Mesenteric fat pad (tissue), 1 donor: ENCODE data around the gene CDC42BPG. TPM values are rescaled to one million over a fixed set of nuclear protein-coding genes. Genes with fewer than 3 reads are reported as not detected.

ENCODE experiments used
- DNase-seq: peaks from one replicate; pipeline ENCODE4 v3.0.0-alpha.2; 2020; ENCODE audit warnings: low spot score
- total RNA-seq: library from RNA; stranded (reverse); fragmentation: NEBNext Ultra II Directional; extraction: Animal tissue kit (Norgen Biotek cat#: 25700); gene quantifications from one replicate; pipeline ENCODE4 v1.2.1, GENCODE V29; 2021
- donor health status: DM: yes; HTN: yes; CAD: no.

Gene CDC42BPG
- total RNA-seq, 1 donor from 2014 or later, result 0.55 TPM

- DNase-seq, result no peak
Observed at GRCh38 chr11:64864473-64865285, 20.2 kb upstream of the CDC42BPG start.

- no peak for DNase-seq
Observed at GRCh38 chr11:64864135-64864472, 19.7 kb upstream of the CDC42BPG start.

GRCh38 chr11:64863391-64864060 lies 19.1 kb upstream of the CDC42BPG start:
- DNase-seq, result no peak

- no peak for DNase-seq
Observed at GRCh38 chr11:64862987-64863390, 18.5 kb upstream of the CDC42BPG start.

GRCh38 chr11:64861227-64861975 lies 16.9 kb upstream of the CDC42BPG start:
- no peak for DNase-seq

GRCh38 chr11:64859542-64860414 lies 15.3 kb upstream of the CDC42BPG start:
- no peak for DNase-seq

GRCh38 chr11:64858467-64859263 lies 14.2 kb upstream of the CDC42BPG start:
- no peak for DNase-seq

DNA sequence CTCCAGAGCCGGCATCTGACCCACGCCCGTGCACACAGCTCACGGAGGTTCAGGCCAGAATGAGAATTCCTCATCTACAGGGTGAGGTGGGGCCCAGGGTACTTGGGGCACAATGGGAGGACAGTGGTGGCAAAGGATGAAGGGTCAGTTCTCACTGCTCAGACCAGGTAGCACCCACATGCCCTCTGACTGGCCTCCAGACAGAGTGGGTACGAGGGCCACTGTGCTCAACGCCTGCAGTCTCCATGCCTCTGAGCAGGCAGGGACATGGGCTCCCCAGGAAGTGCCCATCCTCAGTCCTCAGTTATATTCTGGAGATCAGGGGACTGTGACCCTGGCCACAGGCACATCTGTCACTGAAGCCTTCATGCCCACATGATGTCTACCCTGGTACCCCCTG lies 13.0 kb upstream of the CDC42BPG start:
- no peak for DNase-seq

DNA sequence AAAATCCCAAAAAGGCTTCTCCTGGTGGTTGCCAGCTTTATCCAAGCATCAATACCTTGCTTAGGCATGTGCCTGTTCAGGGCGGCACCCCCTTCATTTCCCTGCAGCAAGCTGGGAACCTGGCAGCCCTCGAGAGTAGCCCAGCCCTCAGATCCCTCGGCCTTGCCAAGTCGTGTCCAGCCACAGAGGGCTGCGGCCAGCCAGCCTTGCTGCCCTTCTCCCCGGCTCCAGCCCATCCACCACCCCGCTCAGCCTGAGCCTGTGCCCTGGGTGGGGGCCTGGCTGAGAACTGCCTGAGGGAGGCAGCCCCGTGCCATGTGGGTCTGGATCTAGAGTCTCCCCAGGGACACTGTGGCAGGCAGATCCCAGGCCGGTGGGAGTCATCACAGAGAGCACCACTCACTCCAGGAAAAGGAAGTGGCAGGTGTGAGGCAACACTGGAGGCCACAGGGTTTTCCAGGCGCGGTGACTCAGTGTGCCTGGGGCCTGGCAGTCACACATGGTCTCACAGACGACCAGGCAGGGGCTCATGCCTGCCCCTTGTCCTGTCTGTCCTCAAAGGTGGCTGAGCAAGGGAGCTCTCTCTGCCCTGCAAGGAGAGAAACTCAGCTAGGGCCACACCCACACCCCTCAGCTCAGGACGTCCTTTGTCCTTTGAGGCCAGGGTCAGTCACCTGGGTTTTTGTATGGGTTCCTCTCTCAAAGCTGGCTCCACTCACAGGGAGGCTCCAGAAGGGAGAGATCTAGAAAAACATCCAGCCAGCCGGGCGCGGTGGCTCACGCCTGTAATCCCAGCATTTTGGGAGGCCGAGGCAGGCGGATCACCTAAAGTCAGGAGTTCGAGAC lies 12.2 kb upstream of the CDC42BPG start:
- DNase-seq, result peak; percentile 95

- no peak for DNase-seq
Observed at GRCh38 chr11:64855596-64856304, 11.3 kb upstream of the CDC42BPG start.

GRCh38 chr11:64854534-64855502 lies 10.4 kb upstream of the CDC42BPG start:
- DNase-seq, result peak; percentile 94

DNA sequence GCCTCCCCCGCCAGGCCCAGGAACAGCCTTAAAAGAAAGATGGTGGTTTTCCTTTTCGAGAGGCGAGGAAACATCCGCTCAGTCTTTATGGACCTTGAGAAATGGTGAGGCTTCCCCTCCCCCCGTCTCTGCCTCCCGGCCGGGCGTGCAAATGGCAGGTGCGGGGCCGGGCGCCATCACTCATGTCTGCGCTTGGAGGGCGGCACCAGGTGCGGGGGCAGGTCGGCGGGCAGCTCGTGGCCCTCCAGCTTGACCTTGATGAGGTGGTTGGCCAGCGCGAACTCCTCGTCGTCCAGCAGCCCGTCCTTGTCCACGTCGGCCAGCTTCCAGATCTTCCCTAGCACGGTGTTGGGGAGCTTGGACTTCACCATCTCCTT lies 9.7 kb upstream of the CDC42BPG start:
- no peak for DNase-seq

- no peak for DNase-seq
Observed at GRCh38 chr11:64853709-64854108, 9.3 kb upstream of the CDC42BPG start.

GRCh38 chr11:64852804-64853509 lies 8.5 kb upstream of the CDC42BPG start:
- no peak for DNase-seq

- DNase-seq, result no peak
Observed at GRCh38 chr11:64851831-64852351, 7.4 kb upstream of the CDC42BPG start.

GRCh38 chr11:64850979-64851567 lies 6.6 kb upstream of the CDC42BPG start:
- no peak for DNase-seq
